Femur (tissue), 1 donor: ENCODE results near the gene STX4.

Source experiments
- DNase-seq: peaks from one replicate; pipeline ENCODE4 v3.0.0-alpha.2; 2017

The STX4 gene, protein sequence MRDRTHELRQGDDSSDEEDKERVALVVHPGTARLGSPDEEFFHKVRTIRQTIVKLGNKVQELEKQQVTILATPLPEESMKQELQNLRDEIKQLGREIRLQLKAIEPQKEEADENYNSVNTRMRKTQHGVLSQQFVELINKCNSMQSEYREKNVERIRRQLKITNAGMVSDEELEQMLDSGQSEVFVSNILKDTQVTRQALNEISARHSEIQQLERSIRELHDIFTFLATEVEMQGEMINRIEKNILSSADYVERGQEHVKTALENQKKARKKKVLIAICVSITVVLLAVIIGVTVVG

DNA sequence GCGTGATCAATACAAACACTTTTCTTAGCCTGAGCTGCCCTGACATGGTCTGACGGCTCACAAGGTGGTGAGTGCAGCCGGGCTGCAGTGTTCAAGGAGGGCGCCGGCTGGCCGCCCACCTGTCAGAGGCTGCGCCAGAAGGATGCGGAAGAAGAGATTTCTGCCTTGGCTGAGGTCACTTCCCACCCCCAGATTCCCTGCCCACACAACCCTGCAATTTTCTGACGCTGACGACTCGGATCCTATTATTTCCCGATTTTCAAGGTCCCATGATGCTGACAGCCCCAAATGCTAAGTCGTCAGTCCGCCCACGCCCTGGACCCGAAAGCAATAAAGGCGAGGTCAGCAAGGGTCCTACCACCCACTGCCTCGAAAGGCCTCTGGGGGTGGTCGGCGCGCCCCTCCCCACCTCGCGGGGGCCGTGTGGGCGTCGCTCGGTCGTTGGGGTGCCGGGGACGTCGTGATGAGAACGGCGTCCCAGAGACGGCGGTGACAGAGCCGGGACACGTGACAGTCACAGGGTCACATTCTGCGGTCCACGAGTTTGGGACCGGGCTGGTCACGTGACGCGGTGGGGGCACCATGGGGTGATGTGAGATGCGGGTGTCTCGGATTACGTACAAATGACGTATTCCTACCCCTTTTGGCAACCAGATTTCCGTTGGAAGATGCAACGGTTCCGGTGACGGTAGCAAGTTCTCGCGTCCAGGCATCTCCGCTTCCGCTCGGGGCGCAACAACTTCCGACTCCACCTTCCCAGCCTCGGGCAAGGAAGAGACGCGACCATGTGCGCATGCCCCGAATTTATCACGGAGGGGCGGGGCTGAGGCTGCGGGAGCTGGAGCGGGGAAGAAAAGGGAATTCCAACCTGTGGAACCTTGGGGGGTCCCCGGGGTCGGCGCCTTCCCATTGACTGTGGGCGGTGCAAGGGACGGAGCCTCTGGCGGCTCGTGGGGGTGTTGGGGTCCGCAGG, at the start of gene STX4:
TSS of gene STX4 (plus strand) at position 823 of the 973 bp plus-strand sequence. CDS start 248 bp downstream, outside the sequence.
- DNase-seq, result peak; percentile 99

DNA sequence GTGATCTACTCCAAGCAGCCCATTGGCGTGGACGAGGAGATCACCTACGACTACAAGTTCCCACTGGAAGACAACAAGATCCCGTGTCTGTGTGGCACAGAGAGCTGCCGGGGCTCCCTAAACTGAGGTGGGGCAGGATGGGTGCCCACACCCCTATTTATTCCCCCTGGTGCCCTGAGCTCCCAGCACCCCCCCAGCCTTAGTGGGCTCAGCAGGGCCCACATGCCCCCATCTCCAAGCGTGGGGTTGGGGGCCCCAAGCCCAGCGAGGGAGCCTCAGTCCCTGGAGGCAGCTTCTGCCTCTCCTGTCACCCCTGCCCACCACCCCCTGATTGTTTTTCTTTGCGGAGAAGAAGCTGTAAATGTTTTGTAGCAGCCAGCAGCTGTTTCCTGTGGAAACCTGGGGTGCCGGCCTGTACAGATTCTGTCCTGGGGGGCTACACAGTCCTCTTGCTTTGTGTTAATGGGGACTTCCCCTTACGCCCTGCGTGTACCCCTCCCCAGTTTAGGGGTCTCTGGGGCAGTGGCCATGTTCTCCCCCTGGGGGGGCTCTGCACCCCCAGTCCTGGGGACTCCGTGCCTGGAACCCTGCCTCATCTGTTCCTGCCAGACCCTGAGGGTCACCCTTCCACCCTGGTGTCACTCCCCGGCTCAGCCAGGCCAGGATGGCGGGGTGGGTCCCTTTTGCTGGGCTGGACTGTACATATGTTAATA, 49.3 kb upstream of the STX4 start:
- no peak for DNase-seq

DNA sequence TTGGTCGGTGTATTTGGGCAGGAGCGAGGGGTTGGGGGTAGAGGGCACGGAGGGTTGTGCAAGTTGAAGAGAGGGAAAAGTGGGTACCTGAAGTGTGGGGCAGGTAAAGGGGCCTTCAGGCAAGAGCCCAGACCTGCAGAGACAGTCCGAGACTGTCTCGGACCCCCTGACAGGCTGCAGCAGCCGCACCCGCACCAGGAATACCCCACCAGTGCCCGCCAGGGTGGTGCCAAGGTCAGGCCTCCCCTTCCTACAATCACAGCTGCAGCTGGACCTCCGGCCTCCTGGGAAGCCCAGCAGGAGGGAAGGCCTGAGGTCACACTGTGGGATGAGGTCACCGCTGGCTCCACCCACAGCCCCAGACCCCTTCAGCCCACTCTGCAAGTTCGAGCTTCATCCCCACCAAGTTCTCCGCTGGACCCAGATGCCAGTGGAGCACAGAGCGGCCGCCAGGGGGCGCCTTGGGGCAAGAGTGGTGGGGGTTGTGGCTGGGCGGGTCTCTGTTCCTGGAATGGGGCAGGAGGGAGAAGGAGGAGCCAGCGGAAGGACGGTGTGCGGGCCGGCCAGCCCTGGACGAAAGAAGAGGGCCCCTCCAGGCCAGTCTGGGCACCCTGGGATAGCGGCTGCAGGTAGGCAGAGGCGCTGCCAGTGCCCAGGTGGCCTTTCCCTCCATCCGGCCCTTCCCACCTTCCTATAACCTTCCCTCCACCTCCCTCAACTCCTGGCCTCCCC, 48.5 kb upstream of the STX4 start, which contains the start of gene HSD3B7:
TSS of gene HSD3B7 (plus strand) at position 539 of the 732 bp plus-strand sequence. CDS start 452 bp downstream, outside the sequence.
- DNase-seq, result peak; percentile 93

DNA sequence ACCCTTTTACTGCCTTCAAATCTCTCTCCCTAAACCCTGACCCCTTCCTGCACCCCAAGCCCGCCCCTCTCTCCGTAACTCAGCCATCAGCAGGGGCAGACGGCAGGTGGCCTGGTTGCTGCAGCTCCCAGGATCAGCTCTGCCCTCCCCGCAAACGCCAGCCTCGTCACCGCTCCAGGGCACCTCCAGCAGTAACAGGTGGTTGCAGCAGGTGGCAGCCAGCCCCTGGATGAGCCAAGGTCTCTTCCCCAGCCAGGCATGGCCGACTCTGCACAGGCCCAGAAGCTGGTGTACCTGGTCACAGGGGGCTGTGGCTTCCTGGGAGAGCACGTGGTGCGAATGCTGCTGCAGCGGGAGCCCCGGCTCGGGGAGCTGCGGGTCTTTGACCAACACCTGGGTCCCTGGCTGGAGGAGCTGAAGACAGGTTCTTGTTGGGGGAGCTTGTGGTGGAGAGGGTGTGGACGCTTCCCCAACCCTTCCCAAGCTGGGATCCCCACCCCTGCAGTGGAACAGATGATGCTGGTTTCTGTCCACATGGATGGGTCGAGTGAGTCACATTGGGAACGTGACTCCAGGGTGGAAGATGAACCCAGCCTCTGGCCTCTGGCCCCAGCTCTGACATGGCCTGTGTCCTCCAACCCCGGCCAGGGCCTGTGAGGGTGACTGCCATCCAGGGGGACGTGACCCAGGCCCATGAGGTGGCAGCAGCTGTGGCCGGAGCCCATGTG, 47.8 kb upstream of the STX4 start:
- DNase-seq, result peak; percentile 48

DNA sequence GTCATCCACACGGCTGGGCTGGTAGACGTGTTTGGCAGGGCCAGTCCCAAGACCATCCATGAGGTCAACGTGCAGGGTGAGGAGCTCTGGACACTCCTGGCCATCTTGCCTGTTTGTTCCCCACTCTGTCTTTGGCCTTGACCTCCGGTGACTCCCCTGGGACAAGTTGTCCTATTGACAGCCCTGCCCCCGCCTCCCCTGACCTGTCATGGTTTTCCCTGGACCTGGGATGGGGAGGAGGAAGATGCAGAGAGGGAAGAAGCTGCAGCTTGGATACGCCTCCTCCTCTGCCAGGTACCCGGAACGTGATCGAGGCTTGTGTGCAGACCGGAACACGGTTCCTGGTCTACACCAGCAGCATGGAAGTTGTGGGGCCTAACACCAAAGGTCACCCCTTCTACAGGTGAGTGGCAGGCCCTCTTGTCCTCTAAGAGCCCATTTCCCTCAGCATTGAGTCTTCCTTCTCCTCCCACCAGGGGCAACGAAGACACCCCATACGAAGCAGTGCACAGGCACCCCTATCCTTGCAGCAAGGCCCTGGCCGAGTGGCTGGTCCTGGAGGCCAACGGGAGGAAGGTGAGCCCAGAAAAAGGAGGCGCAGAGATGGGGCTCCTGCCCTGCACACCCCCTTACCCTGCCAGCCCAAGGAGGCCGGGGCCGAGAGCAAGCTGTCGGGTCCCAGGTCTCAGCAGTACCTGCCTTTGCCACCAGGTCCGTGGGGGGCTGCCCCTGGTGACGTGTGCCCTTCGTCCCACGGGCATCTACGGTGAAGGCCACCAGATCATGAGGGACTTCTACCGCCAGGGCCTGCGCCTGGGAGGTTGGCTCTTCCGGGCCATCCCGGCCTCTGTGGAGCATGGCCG, 47.0 kb upstream of the STX4 start:
- no peak for DNase-seq

DNA sequence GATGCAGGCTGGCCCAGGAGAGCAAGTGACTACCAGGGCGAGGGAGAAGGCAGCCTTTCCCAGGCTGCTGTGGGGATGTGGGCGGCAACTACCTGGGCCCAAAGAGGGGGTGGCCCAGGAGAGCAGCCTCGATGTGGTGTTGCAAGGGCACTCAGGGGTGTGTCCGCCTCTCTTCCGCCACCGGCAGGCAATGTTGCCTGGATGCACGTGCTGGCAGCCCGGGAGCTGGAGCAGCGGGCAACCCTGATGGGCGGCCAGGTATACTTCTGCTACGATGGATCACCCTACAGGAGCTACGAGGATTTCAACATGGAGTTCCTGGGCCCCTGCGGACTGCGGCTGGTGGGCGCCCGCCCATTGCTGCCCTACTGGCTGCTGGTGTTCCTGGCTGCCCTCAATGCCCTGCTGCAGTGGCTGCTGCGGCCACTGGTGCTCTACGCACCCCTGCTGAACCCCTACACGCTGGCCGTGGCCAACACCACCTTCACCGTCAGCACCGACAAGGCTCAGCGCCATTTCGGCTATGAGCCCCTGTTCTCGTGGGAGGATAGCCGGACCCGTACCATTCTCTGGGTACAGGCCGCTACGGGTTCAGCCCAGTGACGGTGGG, 45.7 kb upstream of the STX4 start:
- no peak for DNase-seq

DNA sequence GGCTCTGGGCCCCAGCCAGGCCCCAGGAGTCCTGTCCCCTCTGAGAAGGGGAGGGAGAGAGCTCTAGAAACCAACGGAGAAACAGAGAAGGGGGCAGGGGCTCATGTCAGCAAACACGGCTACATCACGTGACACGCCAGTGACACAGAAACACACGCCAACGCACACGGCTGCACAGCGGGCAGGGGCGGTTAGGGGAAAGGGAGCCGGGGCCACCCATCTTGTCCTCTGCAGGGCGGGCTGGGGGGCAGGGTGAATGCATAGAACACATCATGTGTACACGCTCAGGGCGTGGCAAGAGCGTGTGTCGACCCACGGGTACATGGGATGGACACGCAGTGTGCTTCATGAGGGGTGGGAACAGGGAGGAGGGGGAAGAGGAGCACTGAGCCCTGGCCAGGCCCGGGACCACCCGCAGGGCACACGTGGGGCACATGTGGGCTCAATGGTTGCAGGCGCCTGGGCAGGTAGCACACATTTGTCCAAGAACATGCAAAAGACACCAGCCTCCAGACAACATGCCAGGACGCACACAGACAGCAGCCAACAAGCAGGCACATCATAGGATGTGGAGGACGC, 43.8 kb upstream of the STX4 start:
- DNase-seq, result no peak

DNA sequence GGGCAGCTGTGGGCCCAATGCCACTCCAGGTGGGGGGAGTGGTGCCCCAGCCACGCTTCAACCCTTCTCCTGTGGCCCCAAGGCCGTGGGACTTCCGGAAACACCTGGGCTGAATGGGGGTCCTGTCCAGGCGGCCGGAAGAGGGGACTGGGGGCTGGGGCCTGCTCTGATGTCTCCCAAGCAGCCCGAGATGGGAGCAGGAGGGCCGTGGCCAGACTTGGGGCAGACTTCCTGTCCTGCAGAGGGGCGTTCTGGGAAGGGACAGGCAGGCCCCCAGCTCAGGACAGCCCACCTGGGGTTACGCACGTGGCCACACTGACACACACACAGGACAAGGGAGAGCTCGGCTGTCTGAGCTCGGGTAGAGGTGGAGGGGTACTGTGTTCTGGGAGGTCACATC, 43.3 kb upstream of the STX4 start:
- DNase-seq, result no peak

DNA sequence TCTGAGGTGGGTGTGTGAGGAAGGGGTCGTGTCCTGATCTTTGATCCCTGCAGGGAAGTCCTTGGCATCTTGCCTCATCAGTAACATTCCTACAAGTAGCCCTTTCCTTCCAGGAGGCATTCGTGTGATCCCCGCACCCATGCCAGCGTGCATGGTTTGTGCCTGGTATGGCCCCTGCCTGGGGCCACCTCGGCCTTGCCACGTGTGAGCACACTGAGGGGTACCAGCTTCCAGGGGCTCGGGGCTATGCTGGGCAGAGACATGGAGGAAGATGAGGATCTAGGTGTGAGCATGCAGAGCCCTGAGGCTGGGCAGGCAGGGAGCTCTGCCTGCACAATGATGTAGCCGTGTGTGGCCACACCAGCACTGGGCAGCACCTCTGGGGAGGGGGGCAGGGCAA, 42.3 kb upstream of the STX4 start:
- DNase-seq, result no peak

DNA sequence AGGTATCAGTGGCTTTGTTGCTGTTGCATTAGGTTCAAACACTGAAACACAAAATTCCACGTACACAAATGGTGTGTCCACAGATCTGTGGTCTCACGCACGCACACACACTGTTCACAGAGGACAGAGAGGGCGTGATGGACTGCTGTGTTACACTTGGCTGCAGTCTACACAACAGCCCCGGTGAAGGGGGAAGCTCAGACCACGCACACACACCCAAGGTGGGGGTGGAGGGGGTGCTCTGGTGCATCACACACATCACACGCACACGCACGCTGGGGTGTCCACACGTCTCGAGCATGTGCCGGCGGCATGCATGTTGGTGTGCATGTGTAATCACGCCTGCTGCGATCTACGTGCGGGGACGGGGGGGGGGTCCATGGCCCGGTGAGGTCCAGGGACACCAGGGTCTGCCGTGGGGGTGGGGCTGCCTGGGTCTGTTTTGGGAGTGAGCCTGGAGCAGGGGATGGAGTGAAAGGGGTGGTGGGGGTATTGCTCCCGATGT, 41.0 kb upstream of the STX4 start:
- no peak for DNase-seq

DNA sequence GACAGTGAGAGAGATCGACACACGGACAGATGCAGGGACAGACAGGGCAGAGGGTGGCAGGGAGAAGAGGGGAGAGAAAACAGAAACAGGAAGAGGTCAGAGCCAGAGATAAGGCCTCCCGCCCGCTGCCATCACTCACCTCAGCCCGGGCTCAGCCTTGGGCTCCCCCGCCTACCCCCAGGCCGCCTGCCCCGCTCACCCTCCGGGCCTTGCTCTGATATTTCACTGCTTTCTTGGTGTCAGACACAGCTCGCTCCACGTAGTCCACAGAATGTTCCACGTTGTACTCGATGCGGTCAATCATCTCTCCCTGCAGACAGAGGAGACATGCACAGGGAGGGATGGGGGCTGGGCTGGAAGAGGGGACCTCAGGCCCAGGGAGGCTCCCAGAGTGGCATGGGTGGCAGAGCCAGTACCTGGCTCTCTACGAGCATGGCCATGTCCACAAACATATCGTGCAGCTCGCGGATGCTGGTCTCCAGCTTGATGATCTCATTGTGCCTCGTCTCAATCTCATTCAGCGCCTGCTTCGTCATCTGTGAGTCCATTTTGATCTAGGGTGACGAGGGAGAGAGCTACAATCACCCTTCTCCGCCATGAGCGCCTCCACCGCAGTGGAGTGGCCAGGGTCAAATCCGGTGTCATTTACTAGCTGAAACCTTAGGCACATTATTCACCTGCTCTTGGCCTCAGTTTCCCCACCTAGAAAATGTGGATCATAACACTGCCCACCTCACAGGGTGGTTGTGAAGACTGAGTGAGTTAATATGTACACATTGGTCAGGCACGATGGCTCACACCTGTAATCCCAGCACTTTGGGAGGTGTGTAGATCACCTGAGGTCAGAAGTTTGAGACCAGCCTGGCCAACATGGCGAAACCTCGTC, 40.2 kb upstream of the STX4 start:
- DNase-seq, result no peak

DNA sequence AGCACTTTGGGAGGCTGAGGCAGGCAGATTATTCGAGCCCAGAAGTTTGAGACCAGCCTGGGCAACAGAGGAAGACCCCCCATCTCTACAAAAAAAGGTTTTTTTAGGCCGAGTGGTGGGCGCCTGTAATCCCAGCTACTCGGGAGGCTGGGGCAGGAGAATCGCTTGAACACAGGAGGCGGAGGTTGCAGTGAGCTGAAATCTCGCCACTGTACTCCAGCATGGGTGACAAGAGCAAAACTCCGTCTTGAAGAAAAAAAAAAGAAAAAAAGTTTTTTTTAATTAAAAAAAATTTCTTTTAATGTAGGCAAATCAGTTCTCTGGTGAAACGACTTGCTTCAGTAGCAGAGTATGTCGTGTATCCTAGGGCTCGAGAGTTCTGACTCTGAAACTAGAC, 37.4 kb upstream of the STX4 start:
- no peak for DNase-seq

DNA sequence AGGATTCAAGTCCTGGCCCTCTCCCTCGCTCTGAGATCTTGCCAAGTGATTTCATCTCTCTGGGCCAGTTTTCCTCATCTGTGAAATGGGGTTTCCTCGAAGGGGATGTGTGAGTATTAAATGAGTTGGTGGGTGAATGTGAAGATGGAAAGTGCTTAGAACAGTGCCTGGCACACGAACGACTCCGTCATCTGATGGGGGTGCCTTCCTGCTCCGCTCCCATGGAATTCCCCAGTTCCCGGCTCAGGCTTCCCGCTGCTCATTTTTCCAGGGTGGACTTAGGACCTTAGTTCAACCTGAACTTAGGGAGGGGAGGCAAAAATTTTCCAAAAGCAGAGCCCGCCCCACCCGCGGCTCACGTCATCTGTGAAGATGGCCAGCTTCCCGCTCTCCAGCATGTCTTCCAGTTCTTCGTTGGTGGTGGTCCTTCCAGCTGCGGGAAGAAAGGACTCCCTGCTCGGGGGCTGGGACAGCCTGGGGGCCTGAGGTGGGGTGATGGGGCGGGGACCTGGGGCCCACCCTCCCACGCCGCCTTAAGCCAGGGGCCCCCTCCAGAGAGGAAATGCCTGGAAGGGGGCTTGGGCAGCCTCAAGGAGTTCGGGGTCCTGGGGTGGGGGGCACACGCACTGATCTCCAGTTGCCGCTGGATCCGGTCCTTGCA, 36.9 kb upstream of the STX4 start:
- DNase-seq, result peak; percentile 71

DNA sequence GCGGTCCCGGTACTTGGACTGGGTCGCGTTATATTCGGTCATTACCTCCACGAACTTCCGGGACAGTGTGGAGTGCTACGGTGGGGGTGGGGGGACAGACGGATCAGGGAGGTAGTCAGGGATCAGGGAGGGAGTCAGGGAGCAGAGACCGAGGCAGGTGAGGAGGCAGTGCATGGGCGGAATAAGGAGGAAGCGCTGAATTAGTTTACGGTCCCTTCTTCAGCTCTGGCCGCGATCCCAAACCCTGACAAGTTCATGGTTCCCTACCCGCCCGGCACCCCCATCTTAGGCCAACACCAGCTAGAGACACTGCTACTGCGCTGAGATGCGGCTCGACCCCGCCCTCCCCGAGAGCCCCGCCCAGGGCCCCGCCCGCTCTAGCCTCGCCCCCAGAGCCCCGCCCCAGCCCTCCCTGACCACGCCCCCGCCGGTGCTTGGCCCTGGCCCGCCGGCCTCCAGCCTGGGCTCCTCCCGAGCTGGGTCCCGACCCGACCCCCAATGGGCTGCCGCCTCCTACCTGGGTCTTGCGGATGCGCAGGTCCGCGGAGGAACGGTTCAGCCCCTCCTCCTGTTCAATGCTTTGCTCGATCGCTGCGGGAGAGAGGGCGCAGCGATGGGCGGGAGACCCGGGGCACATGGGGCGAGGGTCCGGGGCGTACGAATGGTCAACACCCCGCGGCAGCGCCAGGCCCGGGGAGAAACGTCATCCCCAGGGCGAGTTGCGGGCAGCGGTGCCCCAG, 36.2 kb upstream of the STX4 start:
- peak; percentile 84 for DNase-seq

DNA sequence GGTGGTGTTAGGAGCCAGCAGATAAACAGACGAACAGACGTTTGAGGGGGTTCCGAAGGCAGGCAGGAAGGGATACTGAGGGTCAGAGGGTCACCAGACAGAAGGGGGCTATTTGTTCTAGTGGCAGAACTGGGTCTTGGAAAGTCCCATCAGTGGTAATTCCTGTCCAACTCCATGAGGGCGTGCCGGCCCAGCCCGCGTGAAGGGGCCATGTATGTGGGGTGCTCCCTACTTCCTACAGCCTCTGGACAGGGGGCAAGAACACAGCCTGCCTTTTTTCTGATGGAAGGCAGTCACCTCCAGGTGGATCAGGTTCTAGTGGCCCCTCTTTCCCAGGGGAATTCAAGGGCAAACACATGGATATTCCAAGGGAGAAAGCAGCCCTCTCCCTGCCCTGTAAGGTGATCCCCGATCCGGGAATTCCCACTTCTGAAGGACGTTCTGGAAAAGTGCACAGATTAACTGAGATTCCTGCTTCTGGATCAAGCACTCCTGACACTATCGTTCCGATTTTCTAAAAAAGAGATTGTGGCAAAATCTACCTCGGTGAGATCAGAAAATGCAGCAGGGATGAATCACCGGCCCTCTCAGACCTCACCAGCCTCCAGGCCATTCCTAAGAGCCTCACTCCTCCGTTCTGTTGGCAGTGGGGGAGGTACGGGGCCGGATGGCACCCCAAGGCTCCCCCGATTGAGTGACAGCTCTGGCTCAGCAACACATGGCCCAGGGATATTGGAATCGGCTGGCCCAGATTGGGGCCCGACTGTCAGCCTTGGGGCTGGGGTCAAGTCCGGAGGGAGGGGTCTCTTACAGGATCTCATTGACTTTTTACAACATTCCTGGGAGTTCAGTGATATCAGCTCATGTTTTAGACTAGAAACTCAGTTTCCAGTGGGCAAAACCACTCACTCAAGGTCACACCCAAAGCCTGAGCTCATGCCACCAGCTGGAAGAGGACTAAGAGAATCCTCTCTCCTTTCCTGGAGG, 35.3 kb upstream of the STX4 start:
- DNase-seq, result no peak
